ENCODE results near the gene TSPAN15.
"Not testable (repeated sequence)": the region's sequence is repeated elsewhere in the genome, so short reads cannot be mapped to it uniquely, and the experiment has no call there.

The TSPAN15 gene

DNA sequence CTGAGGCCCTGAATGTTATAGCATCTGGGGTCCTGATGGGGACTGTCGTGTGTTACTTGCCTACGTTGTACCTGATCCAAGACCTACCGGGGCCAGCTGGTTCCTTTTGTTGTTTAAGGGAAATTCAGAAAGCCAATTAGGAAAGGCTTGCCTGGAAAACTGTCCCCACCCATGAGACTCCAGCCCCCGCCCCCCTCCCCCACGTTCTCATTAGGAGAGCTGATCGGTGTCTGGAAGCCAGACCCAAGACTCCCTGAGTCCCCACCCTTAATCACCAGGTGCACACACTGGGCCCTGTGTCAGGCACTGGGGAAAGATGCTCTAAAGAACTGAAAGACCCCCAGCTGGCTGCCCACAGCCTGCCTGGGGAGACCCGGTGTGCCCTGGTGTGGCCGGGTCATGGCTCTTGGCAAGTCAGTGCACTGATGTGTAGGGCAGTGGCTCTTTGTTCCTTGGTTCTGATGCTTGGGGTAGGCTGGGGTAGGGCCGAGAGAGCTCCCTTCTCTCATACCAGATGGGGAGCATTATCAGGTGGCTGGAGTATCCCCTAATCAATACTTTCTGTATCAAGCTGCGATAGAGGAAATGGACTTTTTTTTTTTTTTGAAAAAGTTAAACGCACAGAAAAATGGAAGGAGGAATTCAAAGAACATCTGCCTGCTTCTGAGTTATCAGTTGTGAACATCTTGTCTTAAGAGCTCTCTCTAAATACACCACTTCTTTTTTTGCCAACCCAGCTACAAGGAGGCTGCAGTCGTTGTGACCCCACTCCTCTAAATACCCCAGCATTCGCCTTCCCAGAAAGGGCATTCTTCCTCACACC is 16.9 kb downstream of the TSPAN15 start:
- no peak for DNase-seq

GRCh38 chr10:69468751-69469089 is 17.5 kb downstream of the TSPAN15 start:
- DNase-seq = no peak

DNA sequence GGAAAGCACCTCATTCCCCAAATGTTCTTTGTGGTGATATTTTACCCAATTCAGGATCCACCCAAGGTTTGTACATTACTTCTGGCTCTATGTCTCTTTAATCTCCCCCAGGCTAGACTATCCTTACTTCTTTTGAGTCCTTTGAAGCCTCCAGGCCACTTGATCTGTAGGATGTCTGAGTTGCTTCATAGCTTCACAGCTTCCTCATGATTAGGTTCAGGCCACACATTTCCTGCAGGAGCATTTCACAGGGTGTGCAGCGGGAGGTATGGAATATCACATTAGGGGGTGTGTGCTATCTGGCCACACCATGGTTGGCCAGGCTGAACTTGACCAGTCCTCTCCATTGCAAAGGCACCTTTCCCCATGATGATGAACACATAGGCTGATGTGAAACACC is 18.7 kb downstream of the TSPAN15 start:
- no peak for DNase-seq

GRCh38 chr10:69470463-69471384 is 19.5 kb downstream of the TSPAN15 start:
- no peak for DNase-seq

- no peak for DNase-seq
These were observed 20.9 kb downstream of the TSPAN15 start for GRCh38 chr10:69472142-69472541.

GRCh38 chr10:69472544-69472943 is 21.3 kb downstream of the TSPAN15 start:
- DNase-seq = no peak

DNA sequence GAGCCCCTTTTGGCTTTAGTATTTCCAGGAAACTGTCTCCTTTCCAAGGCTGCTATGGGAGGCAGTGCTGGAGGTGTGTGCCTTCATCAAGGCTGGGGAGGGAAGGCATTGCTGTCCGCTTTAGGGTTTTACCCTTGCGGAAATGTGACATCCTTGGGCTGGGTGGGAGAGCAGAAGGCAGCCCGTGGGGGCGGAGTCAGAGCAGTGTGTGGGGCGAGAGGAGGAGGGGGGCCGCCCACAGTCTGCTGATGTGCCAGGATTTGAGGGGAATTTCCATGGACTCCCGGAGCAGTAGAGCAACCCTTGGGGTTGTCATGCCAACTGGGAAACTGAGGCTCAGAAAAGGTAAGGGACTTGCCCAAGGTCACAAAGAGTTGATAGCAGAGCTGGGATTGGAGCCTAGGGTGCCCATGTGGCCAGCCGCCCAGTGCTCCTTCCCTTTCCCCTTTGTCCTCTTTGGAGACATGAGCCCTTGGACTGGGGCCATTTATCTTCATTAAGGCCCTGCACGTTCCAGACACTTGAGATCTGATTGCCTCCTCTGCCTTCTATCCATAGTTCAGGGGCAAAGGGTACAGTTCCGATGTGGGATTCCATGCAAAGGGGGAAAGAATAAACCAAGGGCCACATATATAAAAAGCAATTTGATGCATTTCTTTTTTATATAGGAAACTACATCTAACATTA is 22.2 kb downstream of the TSPAN15 start:
- DNase-seq = no peak

DNA sequence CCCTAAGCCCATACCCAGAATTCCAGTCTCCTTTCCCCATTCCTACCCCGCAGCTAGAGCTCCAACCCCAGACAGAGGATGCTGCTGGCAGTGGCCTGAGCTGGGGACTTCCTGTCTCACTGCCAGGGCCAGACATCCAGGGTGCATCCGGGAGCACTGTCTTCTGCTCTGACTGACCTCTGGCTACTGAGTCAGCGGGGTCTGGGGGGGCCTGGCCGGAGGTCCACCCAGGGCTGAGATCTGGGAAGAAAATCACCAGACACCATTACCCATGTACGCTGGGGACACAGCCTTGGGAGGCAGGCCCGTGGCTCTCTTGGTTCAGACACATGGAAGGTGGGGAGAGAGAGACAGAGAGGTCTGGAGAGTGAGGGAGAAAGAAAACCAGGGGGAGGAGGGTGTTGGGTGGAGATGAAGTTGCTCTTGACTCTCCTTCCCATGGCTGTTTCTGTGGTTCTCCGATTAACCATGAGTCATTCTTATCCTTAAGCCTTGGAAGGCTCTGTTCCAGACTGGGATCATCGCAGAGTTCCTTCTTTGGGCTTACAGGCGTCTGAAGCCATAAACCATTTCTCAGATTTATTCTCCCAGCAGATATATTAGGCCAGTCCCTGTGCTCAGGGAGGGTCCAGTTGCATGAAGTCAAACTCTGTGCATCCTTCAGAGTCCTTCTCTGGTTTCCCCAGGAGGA is 23.6 kb downstream of the TSPAN15 start:
- DNase-seq = no peak

DNA sequence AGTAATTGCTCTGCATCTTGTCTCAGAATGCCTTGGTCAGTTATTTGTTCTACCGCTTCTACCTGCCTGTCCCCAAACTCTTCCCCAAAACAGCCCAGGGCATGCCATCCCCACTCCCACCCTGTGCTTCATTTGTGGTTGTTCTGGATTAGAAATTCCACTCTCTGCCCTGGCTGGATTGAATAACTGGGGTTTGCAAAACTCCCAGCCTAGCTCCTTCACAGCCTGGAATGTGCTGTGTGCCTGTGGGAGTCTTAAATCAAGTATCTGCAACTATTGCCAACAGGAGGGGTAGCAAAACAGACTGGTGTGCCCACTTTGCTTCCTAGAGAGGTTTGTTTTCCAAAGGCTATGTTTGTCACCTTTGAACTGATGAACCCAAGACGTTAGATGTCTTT is 24.2 kb downstream of the TSPAN15 start:
- no peak for DNase-seq

DNA sequence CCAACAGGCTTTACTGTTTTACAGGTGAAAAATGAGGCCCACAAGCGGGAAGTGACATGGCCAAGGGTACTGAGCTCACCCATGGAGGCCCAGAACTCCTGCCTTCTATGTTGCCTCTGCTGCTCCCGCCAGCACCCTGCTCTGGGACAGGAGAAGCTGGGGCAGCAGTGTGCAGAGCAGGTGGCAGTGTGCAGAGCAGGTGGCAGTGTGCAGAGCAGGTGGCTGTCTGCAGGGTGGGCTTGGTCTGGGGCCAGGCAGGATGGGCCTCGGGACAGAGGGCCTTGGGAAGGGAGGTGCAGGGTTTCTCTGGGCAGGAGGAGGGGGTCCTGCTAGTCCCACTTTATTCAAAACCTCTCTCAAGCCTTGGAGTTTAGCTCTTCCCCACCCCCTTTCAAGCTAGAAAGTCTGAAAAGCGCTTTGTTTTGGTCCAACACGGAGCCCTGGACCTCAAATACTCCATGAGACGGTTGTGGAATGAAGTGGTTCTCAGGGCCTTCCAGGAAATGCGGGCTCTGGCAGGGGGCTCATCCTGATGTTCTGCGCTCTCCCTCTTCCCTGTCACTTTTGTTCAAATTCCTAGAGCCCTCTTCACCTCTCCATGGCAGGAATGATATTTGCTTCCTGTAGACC is 26.8 kb downstream of the TSPAN15 start:
- DNase-seq = no peak

GRCh38 chr10:69479240-69480067 is 28.2 kb downstream of the TSPAN15 start:
- DNase-seq = no peak

- no peak for DNase-seq
These were observed 28.8 kb downstream of the TSPAN15 start for GRCh38 chr10:69480068-69480412.

DNA sequence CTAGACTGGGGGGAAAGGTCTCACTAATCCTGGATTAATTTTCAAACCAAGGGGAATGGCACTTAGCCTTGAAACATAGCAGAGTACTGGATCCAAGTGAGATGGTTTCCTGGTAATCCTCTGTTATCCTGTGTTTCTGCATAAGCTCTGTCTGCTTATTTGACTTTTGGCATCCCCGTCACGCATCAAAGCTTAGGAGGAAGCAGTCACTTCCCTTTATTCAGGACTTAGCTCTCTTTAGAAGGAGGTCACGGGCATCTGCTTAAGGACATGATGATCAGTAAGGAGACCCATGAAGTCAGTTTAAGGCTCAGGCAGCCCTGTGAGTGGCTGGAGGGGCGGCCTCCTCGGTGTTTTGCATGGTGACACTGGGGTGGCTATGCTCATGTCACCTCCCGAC is 30.0 kb downstream of the TSPAN15 start:
- no peak for DNase-seq

DNA sequence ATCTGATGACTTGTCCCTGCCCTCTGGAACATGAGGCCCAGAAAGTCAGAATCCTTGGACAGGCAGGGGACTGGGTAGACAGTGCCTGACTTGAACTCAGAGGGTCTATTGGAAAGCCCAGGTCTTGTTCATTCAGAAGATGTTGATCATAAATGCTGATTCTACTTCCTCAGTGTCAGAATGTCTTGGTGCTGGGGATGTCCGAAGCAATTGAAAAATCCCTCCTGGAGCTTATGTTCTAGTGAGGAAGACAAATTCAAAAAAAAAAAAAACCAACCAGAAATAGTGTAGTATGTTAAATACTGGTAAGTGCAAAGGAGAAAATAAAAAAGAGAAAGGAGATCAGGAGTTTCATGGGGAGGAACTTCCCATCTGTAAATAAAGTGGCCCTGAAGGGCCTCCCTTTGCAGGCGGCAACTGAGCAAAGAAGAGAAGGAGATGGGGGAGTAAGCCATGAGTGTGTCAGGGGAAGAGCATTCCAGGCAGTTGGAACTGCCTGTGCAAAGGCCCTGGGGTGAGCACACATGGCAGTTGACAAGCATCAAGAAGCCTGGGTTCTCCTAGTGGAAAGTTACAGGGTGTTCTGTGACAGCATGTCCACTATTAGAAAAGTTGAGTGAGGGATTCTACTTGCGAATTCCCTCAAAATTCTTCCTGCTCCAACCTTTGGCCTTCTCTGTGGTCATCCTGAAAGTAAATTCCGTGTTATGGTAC is 30.7 kb downstream of the TSPAN15 start:
- DNase-seq = no peak

GRCh38 chr10:69483963-69484362 is 32.7 kb downstream of the TSPAN15 start:
- DNase-seq = no peak

DNA sequence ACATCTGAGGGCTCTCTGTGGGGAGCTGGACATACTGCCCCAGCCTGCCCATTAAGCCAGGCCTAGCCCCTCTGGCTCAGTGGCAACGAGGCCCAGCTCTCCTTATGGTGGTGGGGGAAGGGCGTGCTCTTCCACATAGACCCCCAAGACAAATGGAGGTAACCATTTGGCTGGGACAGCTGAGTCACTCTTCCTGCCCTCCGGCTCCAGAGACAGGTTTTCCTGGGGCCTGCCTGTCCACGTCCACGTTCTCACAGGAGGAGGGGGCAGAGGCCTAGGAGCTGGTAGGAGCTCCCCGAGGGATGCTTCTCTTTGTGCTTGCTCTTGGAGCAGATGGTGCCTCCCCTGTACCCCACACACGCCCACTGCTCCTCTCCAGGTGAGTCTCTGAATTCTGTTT is 33.5 kb downstream of the TSPAN15 start:
- no peak for DNase-seq

GRCh38 chr10:69486922-69487730 is 35.9 kb downstream of the TSPAN15 start:
- no peak for DNase-seq

DNA sequence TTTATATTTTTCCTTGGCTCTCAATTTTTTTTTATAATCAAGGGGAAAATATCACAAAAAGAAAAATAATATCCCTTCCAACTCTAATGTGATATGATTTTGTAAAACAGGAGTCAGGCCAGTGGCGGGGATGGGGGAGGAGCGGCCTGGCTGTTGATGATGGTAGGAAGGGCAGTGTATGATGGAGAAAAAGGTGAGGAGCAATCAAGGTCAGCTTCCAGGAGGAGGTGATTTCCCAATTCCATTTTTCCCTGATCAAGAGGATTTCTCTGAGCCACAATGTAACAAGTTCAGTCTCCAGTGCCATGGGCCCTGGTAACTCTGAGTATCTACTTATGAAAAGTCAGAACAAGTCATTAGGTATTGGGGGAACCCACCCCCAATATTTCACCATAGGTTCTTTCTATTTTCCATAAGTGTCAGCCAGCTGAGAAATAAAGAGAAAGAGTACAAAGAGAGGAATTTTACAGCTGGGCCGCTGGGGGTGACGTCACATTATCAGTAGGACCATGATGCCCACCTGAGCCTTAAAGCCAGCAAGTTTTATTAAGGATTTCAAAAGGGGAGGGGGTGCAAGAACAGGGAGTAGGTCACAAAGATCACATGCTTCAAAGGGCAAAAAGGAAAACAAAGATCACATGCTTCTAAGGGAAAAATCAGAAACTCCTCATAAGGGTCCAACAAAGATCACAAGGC is 37.0 kb downstream of the TSPAN15 start:
- not testable (repeated sequence) for DNase-seq

DNA sequence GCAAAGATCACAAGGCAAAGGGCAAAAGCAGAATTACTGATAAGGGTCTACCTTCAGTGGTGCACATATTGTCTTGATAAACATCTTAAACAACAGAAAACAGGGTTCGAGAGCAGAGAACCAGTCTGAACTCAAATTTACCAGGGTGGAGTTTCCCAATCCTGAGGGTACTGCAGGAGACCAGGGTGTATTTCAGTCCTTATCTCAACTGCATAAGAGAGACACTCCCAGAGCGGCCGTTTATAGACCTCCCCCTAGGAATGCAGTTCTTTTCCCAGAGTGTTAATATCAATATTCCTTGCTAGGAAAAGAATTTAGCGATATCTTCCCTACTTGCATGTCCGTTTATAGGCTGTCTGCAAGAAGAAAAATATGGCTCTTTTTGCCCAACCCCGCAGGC is 37.6 kb downstream of the TSPAN15 start:
- not testable (repeated sequence) for DNase-seq

Data from NCI-H1105 treated with DMSO at 0.1 percent for 48 hours (cell line).